Stimulated activated naive CD8-positive, alpha-beta T cell treated with anti-CD3 and anti-CD28 coated beads, Interleukin-15, Interleukin-2, amounts not matched to agents 100 U/mL and 50 U/mL, for 24 hours (primary cell): Measurements from ENCODE around the gene TRPM5.
A peak's percentile ranks its signal among the peaks of the same experiment; 100 is the strongest.

Source experiments
- ATAC-seq: fragments of 150-1000 bp; cut with Tn5 transposase; one replicate; pipeline ENCODE4 v1.10.0; 2021
- DNase-seq: peaks from one replicate; pipeline ENCODE4 v3.0.0; 2021

The TRPM5 gene

GRCh38 chr11:2436013-2436520 lies 8.2 kb downstream of the TRPM5 start:
- DNase-seq = no peak

DNA sequence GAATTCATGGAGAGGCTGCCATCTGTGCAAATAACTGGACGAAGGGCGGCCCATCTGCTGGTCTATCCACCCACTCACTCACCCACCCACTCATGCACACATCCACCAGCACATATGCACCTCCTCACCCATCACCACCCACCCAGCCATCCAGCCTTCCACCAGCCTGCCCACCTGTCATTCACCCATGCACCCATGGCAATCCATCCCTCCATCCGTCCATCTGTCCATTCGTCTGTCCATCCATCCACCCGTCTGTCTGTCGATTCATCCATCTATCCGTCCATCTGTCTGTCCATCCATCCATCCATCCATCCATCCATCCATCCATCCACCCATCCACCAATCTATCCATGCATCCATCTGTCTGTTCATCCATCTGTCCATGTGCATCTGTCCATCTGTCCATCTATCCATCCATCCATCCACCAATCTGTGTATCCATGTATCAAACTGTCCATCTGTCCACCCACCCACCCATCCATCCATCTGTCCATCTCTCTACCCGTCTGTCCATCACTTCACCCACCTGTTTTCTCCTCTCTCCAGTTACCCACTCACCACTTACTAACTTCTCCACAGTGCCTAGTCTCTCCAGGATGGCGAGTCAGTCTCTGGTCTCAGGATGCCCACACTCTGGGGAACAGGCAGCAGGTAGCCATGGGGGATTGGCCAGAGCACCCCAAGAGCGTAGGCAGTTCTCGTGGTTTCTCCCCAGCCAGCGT lies 8.9 kb downstream of the TRPM5 start:
- DNase-seq (no peak), ATAC-seq (no peak)

More at GRCh38 chr11:2436013-2436520, 8.2 kb downstream of the TRPM5 start:
- no peak for ATAC-seq

- DNase-seq (no peak), ATAC-seq (no peak)
These were observed 9.6 kb downstream of the TRPM5 start for GRCh38 chr11:2434506-2435255.

DNA sequence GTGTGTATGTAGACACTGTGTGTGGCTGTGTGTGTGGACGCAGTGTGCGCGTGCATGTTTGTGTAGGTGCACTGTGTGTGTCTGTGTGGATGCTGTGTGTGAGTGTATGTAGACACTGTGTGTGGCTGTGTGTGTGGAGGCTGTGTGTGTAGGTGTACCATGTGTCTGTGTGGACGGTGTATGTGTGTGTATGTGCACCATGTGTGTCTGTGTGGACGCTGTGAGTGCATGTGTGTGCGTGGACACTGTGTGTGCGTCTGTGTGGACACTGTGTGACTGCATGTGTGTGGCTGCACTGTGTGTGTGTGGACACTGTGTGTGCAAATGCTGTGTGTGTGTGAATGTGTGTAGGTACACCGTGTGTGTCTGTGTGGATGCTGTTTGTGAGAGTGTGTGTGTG lies 10.3 kb downstream of the TRPM5 start:
- no peak for DNase-seq
- ATAC-seq = no peak

GRCh38 chr11:2433106-2433925 lies 11.0 kb downstream of the TRPM5 start:
- ATAC-seq (no peak), DNase-seq (no peak)

DNA sequence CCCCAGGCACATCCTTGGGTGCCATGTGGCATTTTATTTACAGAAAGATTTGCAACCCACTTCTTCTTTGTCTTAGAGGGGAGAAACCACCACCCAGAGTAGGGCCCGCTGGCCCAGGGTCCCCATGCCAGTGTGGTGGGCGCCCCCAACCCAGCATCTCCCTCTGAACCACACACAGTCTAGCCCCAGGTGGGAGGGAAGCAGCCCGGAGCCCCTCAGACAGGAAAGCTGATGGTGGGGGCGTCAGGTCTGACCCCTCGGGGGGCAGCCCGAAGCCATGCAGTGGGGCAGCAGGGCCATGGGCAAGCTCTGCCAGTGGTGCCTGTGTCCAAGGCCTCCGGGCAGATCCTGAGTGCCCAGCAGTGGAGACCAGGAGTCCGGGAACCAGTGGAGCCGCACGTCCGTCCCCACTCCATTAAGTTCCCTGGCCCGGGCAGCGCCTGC lies 11.7 kb downstream of the TRPM5 start:
- no peak for ATAC-seq
- no peak for DNase-seq

GRCh38 chr11:2432171-2432621 lies 12.1 kb downstream of the TRPM5 start:
- ATAC-seq = no peak
- no peak for DNase-seq

DNA sequence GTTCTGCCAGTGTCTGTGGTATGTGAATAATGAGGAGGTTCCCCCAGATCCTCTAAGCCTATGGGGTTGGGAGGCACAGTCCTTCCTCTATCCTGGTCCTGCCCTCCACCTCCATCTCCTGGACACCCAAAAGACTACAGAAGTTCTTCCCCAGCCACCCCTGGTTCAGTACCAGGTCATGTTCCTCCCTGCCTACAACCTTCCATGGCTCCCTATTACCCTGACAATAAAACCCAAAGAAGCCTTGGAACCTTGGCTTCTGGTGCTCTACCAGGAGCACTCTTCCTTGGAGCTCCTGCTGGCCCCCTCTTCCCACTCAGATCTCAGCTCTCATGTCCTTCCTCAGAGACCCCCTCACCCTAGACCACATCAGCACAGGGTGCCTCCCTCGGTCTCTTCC lies 12.9 kb downstream of the TRPM5 start:
- ATAC-seq = no peak
- DNase-seq = no peak

- peak; percentile 70 for ATAC-seq
These were observed 16.0 kb downstream of the TRPM5 start for GRCh38 chr11:2428322-2428795.

DNA sequence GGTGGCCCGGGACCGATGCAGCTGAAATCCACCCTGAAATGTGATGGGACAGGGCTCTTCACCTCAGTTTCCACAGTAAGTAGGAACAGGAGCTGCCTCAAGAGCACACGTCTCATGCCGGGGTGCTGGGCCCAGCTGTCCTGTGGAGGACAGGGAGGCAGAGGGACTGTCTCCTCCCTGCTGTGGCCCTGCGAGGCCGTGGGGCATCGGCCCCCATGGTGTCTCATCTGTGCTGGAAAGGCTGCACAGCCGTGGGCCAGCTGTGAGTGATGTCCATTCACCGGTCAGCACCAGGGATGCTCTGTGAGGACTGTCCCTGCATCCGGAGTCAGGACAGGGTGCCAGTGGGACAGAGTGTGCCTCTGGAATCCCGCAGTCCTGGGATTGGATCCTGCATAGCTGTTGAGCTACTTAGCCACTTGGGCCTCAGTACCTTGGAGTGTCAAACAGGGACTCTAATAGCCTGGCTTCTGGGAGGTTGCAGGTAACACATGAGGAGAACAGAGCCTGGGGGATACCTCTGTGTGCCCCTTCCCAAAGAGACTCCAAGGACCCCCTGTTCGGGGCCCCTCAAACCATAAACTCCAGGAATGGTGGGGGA lies 16.5 kb downstream of the TRPM5 start:
- DNase-seq (no peak), ATAC-seq (no peak)

More at GRCh38 chr11:2428322-2428795, 16.0 kb downstream of the TRPM5 start:
- DNase-seq = peak; percentile 91

GRCh38 chr11:2426826-2427521 lies 17.3 kb downstream of the TRPM5 start:
- DNase-seq (no peak), ATAC-seq (no peak)

DNA sequence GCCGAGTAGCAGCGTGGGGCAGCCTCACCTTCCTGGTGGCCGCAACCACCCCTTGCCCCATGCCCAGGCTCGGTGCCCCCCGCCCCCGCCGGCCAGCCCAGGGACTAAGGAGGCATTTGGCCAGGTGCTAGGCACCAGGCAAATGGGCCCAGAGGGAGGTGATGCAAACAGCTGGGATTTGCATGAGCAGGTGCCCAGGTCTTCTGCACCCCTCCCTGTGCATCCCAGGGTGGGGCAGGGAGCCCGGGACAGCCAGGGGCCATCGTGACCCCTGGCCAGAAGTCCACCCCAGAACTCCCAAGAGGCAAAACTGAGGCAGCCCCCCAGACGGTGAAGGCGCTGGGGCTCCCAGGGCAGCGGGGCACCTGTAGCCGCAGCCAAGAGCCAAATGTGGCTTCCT lies 18.1 kb downstream of the TRPM5 start:
- no peak for DNase-seq
- no peak for ATAC-seq

DNA sequence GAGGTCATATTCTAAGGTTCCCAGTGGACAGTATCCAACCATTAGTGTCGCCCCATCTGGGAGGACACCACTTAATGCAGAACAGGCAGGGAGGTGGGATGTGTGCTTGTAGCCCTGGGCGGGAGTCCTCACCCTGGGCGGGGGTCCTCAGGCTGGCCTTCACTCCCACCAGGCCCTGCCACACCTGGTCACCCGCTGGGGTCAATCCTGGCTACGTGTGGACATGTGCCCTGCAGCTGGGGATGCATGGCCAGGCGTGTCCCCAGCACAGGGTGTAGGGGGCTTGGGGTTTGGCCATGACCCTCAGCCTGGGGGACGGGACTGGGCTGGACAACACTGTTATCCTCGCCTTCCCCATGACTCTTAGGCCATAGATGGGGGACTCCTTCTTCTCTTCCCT lies 18.8 kb downstream of the TRPM5 start:
- ATAC-seq (no peak), DNase-seq (no peak)

GRCh38 chr11:2424811-2425495 lies 19.4 kb downstream of the TRPM5 start:
- ATAC-seq = no peak
- DNase-seq = no peak

GRCh38 chr11:2423157-2424025 lies 20.9 kb downstream of the TRPM5 start:
- DNase-seq = no peak
- ATAC-seq = no peak

GRCh38 chr11:2422461-2423156 lies 21.7 kb downstream of the TRPM5 start:
- ATAC-seq = no peak
- DNase-seq = no peak

GRCh38 chr11:2421996-2422395 lies 22.3 kb downstream of the TRPM5 start:
- no peak for ATAC-seq

GRCh38 chr11:2421226-2421994 lies 22.9 kb downstream of the TRPM5 start:
- ATAC-seq = no peak
- no peak for DNase-seq

More at GRCh38 chr11:2421996-2422395, 22.3 kb downstream of the TRPM5 start:
- no peak for DNase-seq
